SK-N-SH treated with all-trans-retinoic acid at 6 μM for 48 hours (cell line): Measurements from ENCODE around the gene GPR150.

Experiments
- ATAC-seq: fragments of 200-7000 bp; cut with Tn5 transposase; 3 replicates; pipeline ENCODE4 v1.9.1; 2020; ENCODE audit warnings: mild to moderate bottlenecking, moderate library complexity
- ARNTL ChIP-seq: fragments of 450-650 bp; formaldehyde crosslinking; IDR thresholded peaks from 2 replicates; pipeline ENCODE4 v1.5.0; 2020; ENCODE audit warnings: low read depth, mild to moderate bottlenecking, moderate library complexity, borderline replicate concordance
- BACH2 ChIP-seq: fragments of 250-450 bp; sonication (Bioruptor Pico); IDR thresholded peaks from 2 replicates; pipeline ENCODE4 v1.9.0; 2021; ENCODE audit warnings: mild to moderate bottlenecking, borderline replicate concordance
- CSDC2 ChIP-seq: fragments of 250-450 bp; sonication (Bioruptor Pico); IDR thresholded peaks from 2 replicates; pipeline ENCODE4 v1.5.0; 2020; ENCODE audit warnings: mild to moderate bottlenecking, moderate library complexity
- CSRNP3 ChIP-seq: fragments of 250-450 bp; sonication (Bioruptor Pico); IDR thresholded peaks from 2 replicates; pipeline ENCODE4 v1.5.1; 2021; ENCODE audit warnings: mild to moderate bottlenecking, moderate library complexity
- ESRRG ChIP-seq: fragments of 250-450 bp; sonication (Bioruptor Pico); IDR thresholded peaks from 2 replicates; pipeline ENCODE4 v1.6.1; 2021; ENCODE audit warnings: mild to moderate bottlenecking
- GLIS3 ChIP-seq: fragments of 250-450 bp; sonication (Bioruptor Pico); IDR thresholded peaks from 2 replicates; pipeline ENCODE4 v1.5.0; 2020; ENCODE audit warnings: mild to moderate bottlenecking, moderate library complexity
- ISL1 ChIP-seq: fragments of 250-450 bp; sonication (Bioruptor Pico); IDR thresholded peaks from 2 replicates; pipeline ENCODE4 v2.1.2; 2022; ENCODE audit warnings: mild to moderate bottlenecking, moderate library complexity
- OSR1 ChIP-seq: fragments of 250-450 bp; sonication (Bioruptor Pico); IDR thresholded peaks from 2 replicates; pipeline ENCODE4 v1.8.0; 2022; ENCODE audit warnings: moderate library complexity, mild to moderate bottlenecking, inconsistent platforms
- PATZ1 ChIP-seq: fragments of 250-450 bp; sonication (Bioruptor Pico); IDR thresholded peaks from 2 replicates; pipeline ENCODE4 v1.8.0; 2020; ENCODE audit warnings: mild to moderate bottlenecking, moderate library complexity, borderline replicate concordance
- POU6F1 ChIP-seq: fragments of 250-450 bp; sonication (Bioruptor Pico); IDR thresholded peaks from 2 replicates; pipeline ENCODE4 v1.8.0; 2021; ENCODE audit warnings: low read depth, mild to moderate bottlenecking, moderate library complexity, borderline replicate concordance
- RARB ChIP-seq: fragments of 250-450 bp; sonication (Bioruptor Pico); IDR thresholded peaks from 2 replicates; pipeline ENCODE4 v1.8.0; 2021; ENCODE audit warnings: mild to moderate bottlenecking, moderate library complexity
- SNAI2 ChIP-seq: fragments of 250-450 bp; sonication (Bioruptor Pico); IDR thresholded peaks from 2 replicates; pipeline ENCODE4 v1.5.0; 2020; ENCODE audit warnings: mild to moderate bottlenecking, moderate library complexity
- TCF4 ChIP-seq: fragments of 250-450 bp; sonication (Bioruptor Pico); IDR thresholded peaks from 2 replicates; pipeline ENCODE4 v1.8.0; 2021; ENCODE audit warnings: mild to moderate bottlenecking, moderate library complexity, borderline replicate concordance
- TSHZ2 ChIP-seq: fragments of 250-450 bp; sonication (Bioruptor Pico); IDR thresholded peaks from 2 replicates; pipeline ENCODE4 v1.5.0; 2020; ENCODE audit warnings: mild to moderate bottlenecking, moderate library complexity
- ZC3H10 ChIP-seq: fragments of 250-450 bp; sonication (Bioruptor Pico); IDR thresholded peaks from 2 replicates; pipeline ENCODE4 v1.5.1; 2021; ENCODE audit warnings: mild to moderate bottlenecking, moderate library complexity
- ZFP3 ChIP-seq: fragments of 250-450 bp; sonication (Bioruptor Pico); IDR thresholded peaks from 2 replicates; pipeline ENCODE4 v1.5.0; 2020; ENCODE audit warnings: mild to moderate bottlenecking, moderate library complexity
- ZFP30 ChIP-seq: fragments of 450-650 bp; formaldehyde crosslinking; IDR thresholded peaks from 2 replicates; pipeline ENCODE4 v1.5.0; 2022; ENCODE audit warnings: mild to moderate bottlenecking, moderate library complexity
- ZNF565 ChIP-seq: fragments of 450-650 bp; formaldehyde crosslinking; conservative IDR thresholded peaks from 2 replicates; pipeline ENCODE4 v1.5.0; 2020; ENCODE audit warnings: low read depth, mild to moderate bottlenecking, moderate library complexity
- ZNF70 ChIP-seq: fragments of 450-650 bp; formaldehyde crosslinking; IDR thresholded peaks from 2 replicates; pipeline ENCODE4 v1.5.0; 2020; ENCODE audit warnings: mild to moderate bottlenecking, moderate library complexity
- ZNF8 ChIP-seq: fragments of 450-650 bp; formaldehyde crosslinking; IDR thresholded peaks from 2 replicates; pipeline ENCODE4 v1.5.0; 2020; ENCODE audit warnings: mild to moderate bottlenecking, moderate library complexity

GPR150 gene

GRCh38 chr5:95620030-95620869 lies at the start of gene GPR150:
GPR150 (plus strand) TSS chr5:95620087; CDS start chr5:95620276, 189 bp downstream.
- ATAC-seq, result peak; percentile 77
- TF ChIP-seq ZNF8 (CRISPR knock-in tag) (no peak), CSRNP3 (CRISPR knock-in tag) (no peak), ZFP30 (CRISPR knock-in tag) (no peak), CSDC2 (CRISPR knock-in tag) (no peak), ZNF70 (CRISPR knock-in tag) (no peak), ISL1 (CRISPR knock-in tag) (no peak), ARNTL (CRISPR knock-in tag) (no peak), BACH2 (CRISPR knock-in tag) (no peak), GLIS3 (no peak), ZC3H10 (no peak), POU6F1 (CRISPR knock-in tag) (no peak), ZNF565 (CRISPR knock-in tag) (no peak), ZFP3 (CRISPR knock-in tag) (no peak), OSR1 (no peak)

GRCh38 chr5:95572016-95572415 lies 47.9 kb upstream of the GPR150 start:
- ATAC-seq, result no peak
- TF ChIP-seq SNAI2 (CRISPR knock-in tag), result no peak
- no peak for TF ChIP-seq PATZ1
- TF ChIP-seq ZFP30 (CRISPR knock-in tag), result no peak
- no peak for TF ChIP-seq ZFP3 (CRISPR knock-in tag)
- TF ChIP-seq ISL1 (CRISPR knock-in tag), result peak; percentile 13; the same call in 1 of the 2 replicates
- TF ChIP-seq ESRRG, result no peak
- TF ChIP-seq TCF4 (CRISPR knock-in tag), result no peak
- TF ChIP-seq ZNF8 (CRISPR knock-in tag), result no peak

- no peak for ATAC-seq
- TF ChIP-seq ESRRG, result no peak
- no peak for TF ChIP-seq TSHZ2
- no peak for TF ChIP-seq SNAI2 (CRISPR knock-in tag)
- TF ChIP-seq BACH2 (CRISPR knock-in tag), result no peak
These were observed 38.3 kb upstream of the GPR150 start for GRCh38 chr5:95581576-95581975.

- ATAC-seq, result no peak
- no peak for TF ChIP-seq PATZ1
- TF ChIP-seq RARB (CRISPR knock-in tag), result no peak
- no peak for TF ChIP-seq ZNF70 (CRISPR knock-in tag)
- TF ChIP-seq POU6F1 (CRISPR knock-in tag), result no peak
- TF ChIP-seq CSDC2 (CRISPR knock-in tag), result no peak
- no peak for TF ChIP-seq ESRRG
- TF ChIP-seq ARNTL (CRISPR knock-in tag), result no peak
- TF ChIP-seq TCF4 (CRISPR knock-in tag), result no peak
- TF ChIP-seq OSR1, result no peak
- TF ChIP-seq GLIS3, result no peak
These were observed 35.9 kb upstream of the GPR150 start for GRCh38 chr5:95583992-95584391.
